Astrocyte of the spinal cord (primary cell): ENCODE results near the gene DOCK8.

Experiments used
- DNase-seq: peaks from one replicate; pipeline ENCODE4 v3.0.0; 2011; ENCODE audit warnings: low read depth, low spot score
- H3K4me3 ChIP-seq: 2 replicates; pipeline ENCODE4 v1.5.1; 2011; ENCODE audit warnings: low read depth, mild to moderate bottlenecking, low read length, moderate library complexity
- CTCF ChIP-seq: IDR thresholded peaks from 2 replicates; pipeline ENCODE4 v1.5.1; 2012; ENCODE audit warnings: low read depth, mild to moderate bottlenecking, low read length, inconsistent platforms
- in situ Hi-C: cut with HindIII; loops from 2 replicates; pipeline ENCODE4 v1.10.0; 2017; ENCODE audit warnings: low sequenced_read_pairs

Gene DOCK8

GRCh38 chr9:468766-469426, 254.2 kb downstream of the DOCK8 start:
- TF ChIP-seq CTCF, result no peak
- no peak for DNase-seq
- no peak overlapping the region for H3K4me3 ChIP-seq
- in situ Hi-C loops, result no loop called here

- DNase-seq, result peak; percentile 82
- H3K4me3 ChIP-seq, result peak overlapping the region; percentile 55
- in situ Hi-C loops, result no loop called here
- TF ChIP-seq CTCF, result no peak
These were observed 255.2 kb downstream of the DOCK8 start for GRCh38 chr9:469672-470551.

- no peak for TF ChIP-seq CTCF
- in situ Hi-C loops, result no loop called here
- no peak for DNase-seq
- H3K4me3 ChIP-seq, result peak overlapping the region; percentile 55
These were observed 256.0 kb downstream of the DOCK8 start for GRCh38 chr9:470552-471194.

- H3K4me3 ChIP-seq, result no peak overlapping the region
- in situ Hi-C loops, result no loop called here
- no peak for TF ChIP-seq CTCF
- DNase-seq, result no peak
These were observed 256.7 kb downstream of the DOCK8 start for GRCh38 chr9:471320-471719.

GRCh38 chr9:472479-473075, 257.9 kb downstream of the DOCK8 start:
- no peak for DNase-seq
- no peak for TF ChIP-seq CTCF
- in situ Hi-C loops, result no loop called here
- H3K4me3 ChIP-seq, result no peak overlapping the region

- no peak for TF ChIP-seq CTCF
- in situ Hi-C loops, result no loop called here
- no peak for DNase-seq
- H3K4me3 ChIP-seq, result no peak overlapping the region
These were observed 262.5 kb downstream of the DOCK8 start for GRCh38 chr9:477193-477592.
